Measurements from ENCODE around the gene PREB.

Gene PREB

GRCh38 chr2:27149570-27150405 lies 15.4 kb upstream of the PREB start:
- no peak for TF ChIP-seq CTCF (IDR thresholded peaks at IDR 0.05; ENCODE audit: low read depth, low read length)
- DNase-seq, result no peak
- Histone ChIP-seq H3K36me3 (no peaks in the 10 kb centered on the region), H3K27ac (no peak overlapping the region), H3K27me3 (ENCODE audit: insufficient read depth, low read depth, severe bottlenecking) (no peaks in the 10 kb centered on the region), H3K4me3 (ENCODE audit: low read depth, low read length) (no peak overlapping the region), H3K9me3 (ENCODE audit: severe bottlenecking) (no peaks in the 10 kb centered on the region)

GRCh38 chr2:27148801-27149439 lies 14.5 kb upstream of the PREB start, which contains the start of gene TCF23:
TSS of gene TCF23 (plus strand) at chr2:27149004. CDS start at chr2:27149134, 130 bp downstream.
- Histone ChIP-seq H3K27ac (no peak within 1 kb of the TSS), H3K9me3 (ENCODE audit: severe bottlenecking) (no peaks in the 10 kb centered on the region), H3K36me3 (no peaks in the 10 kb centered on the region), H3K4me3 (ENCODE audit: low read depth, low read length) (no peak within 1 kb of the TSS), H3K27me3 (ENCODE audit: insufficient read depth, low read depth, severe bottlenecking) (no peaks in the 10 kb centered on the region)
- no peak for TF ChIP-seq CTCF (IDR thresholded peaks at IDR 0.05; ENCODE audit: low read depth, low read length)
- DNase-seq, result no peak

GRCh38 chr2:27147935-27148334 lies 13.5 kb upstream of the PREB start:
- TF ChIP-seq CTCF (IDR thresholded peaks at IDR 0.05; ENCODE audit: low read depth, low read length), result no peak
- no peak for DNase-seq
- Histone ChIP-seq H3K4me3 (ENCODE audit: low read depth, low read length) (no peak overlapping the region), H3K9me3 (ENCODE audit: severe bottlenecking) (peaks cover 3% of the 10 kb centered on the region), H3K36me3 (no peaks in the 10 kb centered on the region), H3K27ac (no peak overlapping the region), H3K27me3 (ENCODE audit: insufficient read depth, low read depth, severe bottlenecking) (no peaks in the 10 kb centered on the region)

GRCh38 chr2:27145682-27146081 lies 11.2 kb upstream of the PREB start:
- Histone ChIP-seq H3K4me3 (ENCODE audit: low read depth, low read length) (no peak overlapping the region), H3K9me3 (ENCODE audit: severe bottlenecking) (peaks cover 7% of the 10 kb centered on the region), H3K36me3 (no peaks in the 10 kb centered on the region), H3K27ac (no peak overlapping the region), H3K27me3 (ENCODE audit: insufficient read depth, low read depth, severe bottlenecking) (no peaks in the 10 kb centered on the region)
- no peak for TF ChIP-seq CTCF (IDR thresholded peaks at IDR 0.05; ENCODE audit: low read depth, low read length)
- no peak for DNase-seq

GRCh38 chr2:27143285-27143684 lies 8.8 kb upstream of the PREB start:
- peaks cover 7% of the 10 kb centered on the region for H3K9me3 ChIP-seq (ENCODE audit: severe bottlenecking)
- H3K27ac ChIP-seq, result no peak overlapping the region
- TF ChIP-seq CTCF (IDR thresholded peaks at IDR 0.05; ENCODE audit: low read depth, low read length), result no peak
- H3K27me3 ChIP-seq (ENCODE audit: insufficient read depth, low read depth, severe bottlenecking), result no peaks in the 10 kb centered on the region
- no peak for DNase-seq
- no peaks in the 10 kb centered on the region for H3K36me3 ChIP-seq
- no peak overlapping the region for H3K4me3 ChIP-seq (ENCODE audit: low read depth, low read length)

Data from WERI-Rb-1 (cell line).